SK-N-SH (cell line): ENCODE data around the gene RIC8B. TPM values are rescaled to one million over a fixed set of nuclear protein-coding genes. Genes with fewer than 3 reads are reported as not detected.

Experiments
- CTCF ChIA-PET: fragments of 300-600, 350-600 bp; formaldehyde crosslinking; extraction: SDS; loops from one replicate; lab custom pipeline; 2021; lab: Yijun Ruan, JAX
- POLR2A ChIA-PET: fragments of 350-600 bp; sonication (Branson Sonifier 250); formaldehyde crosslinking; extraction: SDS; loops from one replicate; lab custom pipeline; 2020; ENCODE audit warnings: antibody characterized with exemption, inconsistent platforms; lab: Yijun Ruan, JAX
- DNase-seq: peaks from one replicate; pipeline ENCODE4 v3.0.0; 2012
- H2AFZ ChIP-seq: fragments of 200-600 bp; sonication (generic); 2 replicates; pipeline ENCODE4 v1.8.1; 2016; ENCODE audit warnings: antibody characterized with exemption, mild to moderate bottlenecking, low read depth
- H3F3A ChIP-seq: fragments of 200-600 bp; sonication (generic); replicated peaks from 2 replicates; pipeline ENCODE3; 2016; ENCODE audit warnings: antibody characterized with exemption, mild to moderate bottlenecking; ENCODE audit not compliant: insufficient read depth
- H3K27ac ChIP-seq, 2 experiments: fragments of 200-500 bp in 1 of 2; fragments of 200-600 bp in 1 of 2; sonication (Bioruptor generic) in 1 of 2; sonication (generic), shearing (Covaris generic) in 1 of 2; 2 replicates each; pipeline versions ENCODE4 v1.5.1 to v1.6.1; 2014 to 2016; ENCODE audit warnings: low read depth in 2 of 2, inconsistent platforms in 1 of 2, low read length in 1 of 2, mild to moderate bottlenecking in 1 of 2, mixed read lengths in 1 of 2
- H3K27me3 ChIP-seq: fragments of 200-600 bp; sonication (generic), shearing (Covaris generic); 2 replicates; pipeline ENCODE4 v1.6.1; 2016; ENCODE audit warnings: mixed run types; ENCODE audit not compliant: insufficient read depth
- H3K36me3 ChIP-seq, 2 experiments: fragments of 200-500 bp in 1 of 2; fragments of 200-600 bp in 1 of 2; sonication (Bioruptor generic) in 1 of 2; sonication (generic) in 1 of 2; replicated peaks in 1 of 2; 2 replicates each; pipeline versions ENCODE3 to v1.5.1; 2014 to 2016; ENCODE audit warnings: low read length in 1 of 2, mild to moderate bottlenecking in 1 of 2; ENCODE audit not compliant: insufficient read depth in 2 of 2, control insufficient read depth in 1 of 2
- H3K4me1 ChIP-seq, 2 experiments: fragments of 200-500 bp in 1 of 2; fragments of 200-600 bp in 1 of 2; sonication (Bioruptor generic) in 1 of 2; sonication (generic), shearing (Covaris generic) in 1 of 2; 2 replicates each; pipeline versions ENCODE4 v1.5.1 to v1.6.1; 2014 to 2016; ENCODE audit warnings: low read depth in 1 of 2, low read length in 1 of 2, mixed run types in 1 of 2; ENCODE audit not compliant: insufficient read depth in 2 of 2, control insufficient read depth in 1 of 2
- H3K4me2 ChIP-seq: fragments of 200-600 bp; sonication (generic), shearing (Covaris generic); 2 replicates; pipeline ENCODE4 v1.6.1; 2017; ENCODE audit warnings: mixed run types
- H3K4me3 ChIP-seq, 2 experiments: fragments of 200-500 bp in 1 of 2; fragments of 200-600 bp in 1 of 2; sonication (Bioruptor generic) in 1 of 2; sonication (generic), shearing (Covaris generic) in 1 of 2; 2 replicates each; pipeline versions ENCODE4 v1.5.1 to v1.8.1; 2014 to 2016; ENCODE audit warnings: low read depth in 2 of 2, inconsistent platforms in 1 of 2, low read length in 1 of 2, mild to moderate bottlenecking in 1 of 2, mixed read lengths in 1 of 2, moderate library complexity in 1 of 2
- H3K79me2 ChIP-seq: fragments of 200-600 bp; sonication (generic); 2 replicates; pipeline ENCODE4 v1.8.1; 2017; ENCODE audit warnings: mild to moderate bottlenecking; ENCODE audit not compliant: insufficient read depth
- H3K9ac ChIP-seq: fragments of 200-600 bp; sonication (generic); 2 replicates; pipeline ENCODE4 v1.6.1; 2017; ENCODE audit warnings: mixed run types
- H3K9me2 ChIP-seq: fragments of 200-600 bp; sonication (generic); 2 replicates; pipeline ENCODE4 v1.6.1; 2017; ENCODE audit warnings: mixed run types
- H3K9me3 ChIP-seq: fragments of 200-600 bp; sonication (generic); 2 replicates; pipeline ENCODE4 v1.6.1; 2017; ENCODE audit warnings: mixed run types, mild to moderate bottlenecking, moderate library complexity
- H4K20me1 ChIP-seq: fragments of 200-600 bp; sonication (generic); 2 replicates; pipeline ENCODE4 v1.6.1; 2017; ENCODE audit warnings: mild to moderate bottlenecking, mixed run types; ENCODE audit not compliant: insufficient read depth
- ELF1 ChIP-seq: IDR thresholded peaks from 2 replicates; pipeline ENCODE4 v1.4.0; 2012
- FOSL2 ChIP-seq: IDR thresholded peaks from 2 replicates; pipeline ENCODE4 v1.4.0; 2012; ENCODE audit warnings: low read depth, mild to moderate bottlenecking, moderate library complexity, borderline replicate concordance
- FOXM1 ChIP-seq: IDR thresholded peaks from 2 replicates; pipeline ENCODE4 v1.4.0; 2012; ENCODE audit warnings: low read depth, mild to moderate bottlenecking
- JUND ChIP-seq: IDR thresholded peaks from 2 replicates; pipeline ENCODE4 v1.4.0; 2012
- NFIC ChIP-seq: IDR thresholded peaks from 2 replicates; pipeline ENCODE4 v1.4.0; 2012; ENCODE audit warnings: borderline replicate concordance
- NRF1 ChIP-seq: IDR thresholded peaks from 2 replicates; pipeline ENCODE4 v1.6.1; 2012; ENCODE audit warnings: low read depth, mild to moderate bottlenecking, low read length
- POLR2AphosphoS5 ChIP-seq: IDR thresholded peaks from 2 replicates; pipeline ENCODE4 v1.6.1; 2012; ENCODE audit warnings: low read depth, low read length
- RAD21 ChIP-seq: IDR thresholded peaks from 2 replicates; pipeline ENCODE4 v1.6.1; 2012; ENCODE audit warnings: mild to moderate bottlenecking, low read length
- RCOR1 ChIP-seq: fragments of 150-350 bp; IDR thresholded peaks from 2 replicates; pipeline ENCODE4 v1.6.1; 2017; ENCODE audit warnings: antibody characterized with exemption, low read length
- RXRA ChIP-seq: IDR thresholded peaks from 2 replicates; pipeline ENCODE4 v1.4.0; 2012; ENCODE audit warnings: low read depth, mild to moderate bottlenecking, borderline replicate concordance
- YY1 ChIP-seq: IDR thresholded peaks from 2 replicates; pipeline ENCODE4 v1.4.0; 2012; ENCODE audit warnings: low read depth, mild to moderate bottlenecking
- WGBS: methylation state at CpG from one replicate; pipeline ENCODE4 v1.1.6; 2017; ENCODE audit warnings: low lambda C conversion rate; 5-methylcytosine and 5-hydroxymethylcytosine counted together
- polyA plus RNA-seq, 3 experiments: library from polyadenylated mRNA; depleted of rRNA; stranded (reverse); fragments of >200 nt; gene quantifications; 2 replicates each; pipeline ENCODE4 v1.2.3, GENCODE V29; 2012
- TF ChIP-seq, protein P1 (sequence below): fragments of 150-350 bp; IDR thresholded peaks from 2 replicates; pipeline ENCODE4 v1.6.1; 2017; ENCODE audit warnings: antibody characterized with exemption, low read length, low read depth, borderline replicate concordance

Gene RIC8B
- polyA plus RNA-seq, 1 of the 3 experiments (the other 2 are of a cell fraction) = 6.2 TPM

DNA sequence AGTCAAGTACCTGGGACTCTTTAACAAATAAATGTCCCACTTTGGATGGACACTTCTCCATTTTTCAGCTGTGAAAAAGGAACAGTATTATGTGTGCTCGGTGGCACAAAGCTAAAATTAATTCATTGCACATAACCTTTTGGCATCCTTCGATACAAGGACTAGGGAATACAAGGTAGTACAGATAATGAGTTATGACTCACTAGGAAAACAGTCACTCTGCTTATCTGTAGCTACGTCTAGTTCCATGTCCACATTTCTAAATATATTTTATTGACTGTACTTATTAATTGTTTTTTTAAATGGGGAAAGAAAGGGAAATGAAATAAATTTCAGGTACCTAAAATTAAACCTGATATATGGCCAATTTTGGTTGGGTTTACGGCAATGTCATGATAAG lies 35.2 kb upstream of the RIC8B start:
- POLR2A ChIA-PET = no interaction called here

DNA sequence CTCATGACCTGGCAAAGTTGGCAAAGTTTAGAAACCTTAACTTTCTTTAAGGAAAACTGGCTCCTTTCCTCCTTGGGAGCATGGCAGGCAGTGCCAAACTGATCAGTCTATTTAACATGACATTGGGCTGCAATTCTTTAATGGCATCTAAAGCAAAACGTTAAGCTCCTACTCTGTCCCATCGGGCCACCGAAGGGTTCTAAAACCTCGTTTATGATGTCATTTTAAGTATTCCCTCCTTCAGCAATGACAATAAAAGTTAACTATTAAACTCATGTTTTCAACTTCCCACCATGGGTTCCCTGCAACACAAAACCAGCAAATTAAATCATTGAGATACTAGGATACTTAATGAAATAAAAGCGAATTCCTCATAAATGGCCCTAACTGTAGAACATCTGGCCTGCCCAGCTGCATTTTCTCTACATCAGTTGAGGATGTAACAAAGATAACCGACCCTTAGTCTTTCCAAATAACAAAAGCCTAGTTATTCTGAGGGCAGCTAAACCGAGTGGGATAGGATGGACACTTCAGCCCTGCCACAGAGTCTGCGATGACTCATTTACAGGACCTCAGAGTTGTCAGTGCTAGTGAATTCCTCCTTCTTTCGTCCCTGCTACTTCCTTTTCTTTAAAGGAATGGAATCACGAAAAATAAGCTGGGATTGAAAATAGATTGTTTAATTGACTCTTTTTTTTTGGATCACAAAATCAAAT lies 34.5 kb upstream of the RIC8B start:
- Histone ChIP-seq H3F3A (no peaks in the 10 kb centered on the region), H3K9ac (no peak overlapping the region), H3K36me3 (no peaks in the 10 kb centered on the region), H3K9me3 (no peaks in the 10 kb centered on the region), H2AFZ (no peak overlapping the region; the same call in 1 of the 2 replicates), H3K4me3 (no peak overlapping the region), H3K79me2 (no peaks in the 10 kb centered on the region), H3K4me1 (no peaks in the 10 kb centered on the region; a peak in 1 of 4 replicates), H3K9me2 (no peaks in the 10 kb centered on the region), H3K27me3 (no peaks in the 10 kb centered on the region), H3K4me2 (peak overlapping the region; percentile 18; the same call in 1 of the 2 replicates), H4K20me1 (no peaks in the 10 kb centered on the region), H3K27ac (no peak overlapping the region)
- TF ChIP-seq JUND (peak; percentile 24; the same call in 1 of the 2 replicates), POLR2AphosphoS5 (no peak), FOSL2 (peak; percentile 58; the same call in 1 of the 2 replicates)
- ChIA-PET POLR2A (no interaction called here), CTCF (interaction anchor here (1.4 kb wide), 1 partner anchor 179 kb away, joined by 3 read pairs; no protein-coding TSS in a partner anchor)
- 43% methylated on average over 10 of the region's 10 CpGs for WGBS
- no peak for DNase-seq

More for the DNA sequence above, 35.2 kb upstream of the RIC8B start:
- Histone ChIP-seq H3K4me3 (no peak overlapping the region), H3K4me2 (no peak overlapping the region), H3K79me2 (no peaks in the 10 kb centered on the region), H4K20me1 (no peaks in the 10 kb centered on the region), H3K4me1 (no peaks in the 10 kb centered on the region; a peak in 1 of 4 replicates), H3K27ac (no peak overlapping the region), H3F3A (no peaks in the 10 kb centered on the region), H3K36me3 (no peaks in the 10 kb centered on the region), H3K27me3 (no peaks in the 10 kb centered on the region), H3K9ac (no peak overlapping the region), H3K9me2 (no peaks in the 10 kb centered on the region), H3K9me3 (no peaks in the 10 kb centered on the region), H2AFZ (no peak overlapping the region)
- TF ChIP-seq RAD21 = no peak
- peak; percentile 8; the same call in 1 of the 2 replicates for TF ChIP-seq JUND
- TF ChIP-seq NFIC = no peak
- CTCF ChIA-PET = interaction anchor here (1.4 kb wide), 1 partner anchor 180 kb away, joined by 3 read pairs; no protein-coding TSS in a partner anchor
- no peak for DNase-seq
- WGBS = 32% methylated on average over 4 of the region's 4 CpGs

DNA sequence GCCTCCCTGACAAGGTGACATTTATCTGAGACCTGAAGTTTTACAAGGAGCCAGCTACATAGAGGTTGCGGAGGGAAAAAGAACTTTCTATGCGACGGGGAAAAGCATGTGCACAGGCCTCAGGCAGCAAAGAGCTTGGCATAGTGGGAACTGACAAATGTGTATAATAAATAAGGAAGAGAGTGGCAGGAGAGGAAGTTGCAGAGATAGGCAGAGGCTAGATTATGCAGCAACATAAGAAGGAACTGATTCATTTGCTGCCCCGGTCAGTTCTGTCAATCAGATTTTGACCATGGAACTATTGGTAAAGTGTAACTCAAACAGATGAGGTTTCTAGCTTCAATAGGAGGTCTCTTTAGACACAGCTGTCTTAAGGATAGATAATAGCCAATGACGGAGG lies 33.7 kb upstream of the RIC8B start:
- POLR2A ChIA-PET = no interaction called here
- CTCF ChIA-PET = no interaction called here
- H3K4me2 ChIP-seq = no peak overlapping the region
- H3F3A ChIP-seq = no peaks in the 10 kb centered on the region
- no peak overlapping the region for H3K27ac ChIP-seq
- no peak for TF ChIP-seq RCOR1
- TF ChIP-seq FOXM1 = no peak
- TF ChIP-seq RAD21 = no peak
- no peak for TF ChIP-seq ELF1
- TF ChIP-seq NRF1 = no peak
- no peak for TF ChIP-seq YY1
- no peak for TF ChIP-seq RXRA
- TF ChIP-seq, protein P1, sequence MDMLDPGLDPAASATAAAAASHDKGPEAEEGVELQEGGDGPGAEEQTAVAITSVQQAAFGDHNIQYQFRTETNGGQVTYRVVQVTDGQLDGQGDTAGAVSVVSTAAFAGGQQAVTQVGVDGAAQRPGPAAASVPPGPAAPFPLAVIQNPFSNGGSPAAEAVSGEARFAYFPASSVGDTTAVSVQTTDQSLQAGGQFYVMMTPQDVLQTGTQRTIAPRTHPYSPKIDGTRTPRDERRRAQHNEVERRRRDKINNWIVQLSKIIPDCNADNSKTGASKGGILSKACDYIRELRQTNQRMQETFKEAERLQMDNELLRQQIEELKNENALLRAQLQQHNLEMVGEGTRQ = no peak
- DNase-seq = no peak
- no peaks in the 10 kb centered on the region for H3K79me2 ChIP-seq
- H3K27me3 ChIP-seq = no peaks in the 10 kb centered on the region
- H3K9me3 ChIP-seq = no peaks in the 10 kb centered on the region
- H3K4me3 ChIP-seq = no peak overlapping the region
- H3K4me1 ChIP-seq = no peaks in the 10 kb centered on the region; a peak in 1 of 4 replicates
- no peaks in the 10 kb centered on the region for H3K9me2 ChIP-seq
- H3K36me3 ChIP-seq = no peaks in the 10 kb centered on the region
- H4K20me1 ChIP-seq = no peaks in the 10 kb centered on the region
- WGBS = 94% methylated on average over 5 of the region's 5 CpGs
- no peak overlapping the region for H3K9ac ChIP-seq
- no peak overlapping the region for H2AFZ ChIP-seq
